ENCODE data around the gene SMARCA1.

Gene SMARCA1

GRCh38 chrX:129495900-129496299 is 27.4 kb downstream of the SMARCA1 start:
- DNase-seq (ENCODE audit: insufficient read length, low spot score) (no peak), FAIRE-seq (no peak)
- TF ChIP-seq CTCF (IDR thresholded peaks at IDR 0.05; ENCODE audit: insufficient read depth, missing control alignments), result no peak

GRCh38 chrX:129494887-129495286 is 28.4 kb downstream of the SMARCA1 start:
- no peak for DNase-seq (ENCODE audit: insufficient read length, low spot score)
- TF ChIP-seq CTCF (IDR thresholded peaks at IDR 0.05; ENCODE audit: insufficient read depth, missing control alignments), result no peak
- no peak for FAIRE-seq

GRCh38 chrX:129493643-129494042 is 29.6 kb downstream of the SMARCA1 start:
- FAIRE-seq (no peak), DNase-seq (ENCODE audit: insufficient read length, low spot score) (no peak)
- no peak for TF ChIP-seq CTCF (IDR thresholded peaks at IDR 0.05; ENCODE audit: insufficient read depth, missing control alignments)

GRCh38 chrX:129490330-129490729 is 33.0 kb downstream of the SMARCA1 start:
- FAIRE-seq (no peak), DNase-seq (ENCODE audit: insufficient read length, low spot score) (no peak)
- TF ChIP-seq CTCF (IDR thresholded peaks at IDR 0.05; ENCODE audit: insufficient read depth, missing control alignments), result no peak

GRCh38 chrX:129488359-129488758 is 34.9 kb downstream of the SMARCA1 start:
- no peak for TF ChIP-seq CTCF (IDR thresholded peaks at IDR 0.05; ENCODE audit: insufficient read depth, missing control alignments)
- no peak for DNase-seq (ENCODE audit: insufficient read length, low spot score)
- no peak for FAIRE-seq

- DNase-seq (ENCODE audit: insufficient read length, low spot score) (no peak), FAIRE-seq (no peak)
- TF ChIP-seq CTCF (IDR thresholded peaks at IDR 0.05; ENCODE audit: insufficient read depth, missing control alignments), result no peak
These were observed 42.4 kb downstream of the SMARCA1 start for GRCh38 chrX:129480889-129481288.

- no peak for DNase-seq (ENCODE audit: insufficient read length, low spot score)
- no peak for TF ChIP-seq CTCF (IDR thresholded peaks at IDR 0.05; ENCODE audit: insufficient read depth, missing control alignments)
- no peak for FAIRE-seq
These were observed 44.8 kb downstream of the SMARCA1 start for GRCh38 chrX:129478516-129478915.

Measured in D721Med (cell line).